MCF 10A (cell line): ENCODE measurements around the gene TXK. TPM values are rescaled to one million over a fixed set of nuclear protein-coding genes. Genes with fewer than 3 reads are reported as not detected.
A peak's percentile ranks its signal among the peaks of the same experiment; 100 is the strongest.

ENCODE experiments used
- BruUV-seq: library from RNA; stranded (reverse); fragments of 400-500 nt; replicated peaks from 2 replicates; lab custom pipeline; 2021; lab: Mats Ljungman, UMichigan
- CTCF ChIA-PET: fragments of 300-600 bp; sonication (Branson Sonifier 250); formaldehyde crosslinking; extraction: SDS; loops from one replicate; lab custom pipeline; 2021; ENCODE audit warnings: antibody characterized with exemption, inconsistent platforms; lab: Yijun Ruan, JAX
- POLR2A ChIA-PET: fragments of 300-600, 350-650 bp; sonication (Branson Sonifier 250); formaldehyde crosslinking; extraction: SDS; loops from one replicate; lab custom pipeline; 2020; ENCODE audit warnings: antibody characterized with exemption, inconsistent platforms; lab: Yijun Ruan, JAX
- DNase-seq: peaks from one replicate; pipeline ENCODE4 v3.0.0-alpha.2; 2018; ENCODE audit not compliant: unreplicated experiment
- H3K27ac Mint-ChIP-seq: one replicate; pipeline ENCODE4 v1.8.0; 2022; ENCODE audit warnings: mild to moderate bottlenecking, low read depth, mixed read lengths; ENCODE audit not compliant: unreplicated experiment
- H3K27me3 Mint-ChIP-seq: one replicate; pipeline ENCODE4 v1.8.0; 2022; ENCODE audit warnings: mixed read lengths; ENCODE audit not compliant: insufficient read depth, unreplicated experiment
- H3K36me3 Mint-ChIP-seq: one replicate; pipeline ENCODE4 v1.8.0; 2022; ENCODE audit warnings: mild to moderate bottlenecking, moderate library complexity, mixed read lengths; ENCODE audit not compliant: insufficient read depth, unreplicated experiment
- H3K4me1 Mint-ChIP-seq: one replicate; pipeline ENCODE4 v1.8.0; 2022; ENCODE audit warnings: mixed read lengths; ENCODE audit not compliant: insufficient read depth, unreplicated experiment
- H3K4me3 Mint-ChIP-seq: one replicate; pipeline ENCODE4 v1.8.0; 2022; ENCODE audit warnings: mild to moderate bottlenecking, moderate library complexity, mixed read lengths; ENCODE audit not compliant: unreplicated experiment
- H3K9me3 Mint-ChIP-seq: one replicate; pipeline ENCODE4 v1.8.0; 2022; ENCODE audit warnings: mixed read lengths; ENCODE audit not compliant: unreplicated experiment
- CTCF ChIP-seq: fragments of 200-600 bp; IDR thresholded peaks from one replicate; pipeline ENCODE4 v1.8.0; 2022; ENCODE audit warnings: antibody characterized with exemption, mild to moderate bottlenecking; ENCODE audit not compliant: unreplicated experiment
- intact Hi-C: fragments of 100-400 bp; cut with micrococcal nuclease; formaldehyde crosslinking; loops from 2 replicates; pipeline ENCODE4 v1.14.1; 2022
- total RNA-seq: library from RNA; stranded (reverse); gene quantifications from 2 replicates; pipeline ENCODE4 v1.2.3, GENCODE V29; 2022

TXK gene
- total RNA-seq, 1 experiment from 2014 or later = not detected

DNA sequence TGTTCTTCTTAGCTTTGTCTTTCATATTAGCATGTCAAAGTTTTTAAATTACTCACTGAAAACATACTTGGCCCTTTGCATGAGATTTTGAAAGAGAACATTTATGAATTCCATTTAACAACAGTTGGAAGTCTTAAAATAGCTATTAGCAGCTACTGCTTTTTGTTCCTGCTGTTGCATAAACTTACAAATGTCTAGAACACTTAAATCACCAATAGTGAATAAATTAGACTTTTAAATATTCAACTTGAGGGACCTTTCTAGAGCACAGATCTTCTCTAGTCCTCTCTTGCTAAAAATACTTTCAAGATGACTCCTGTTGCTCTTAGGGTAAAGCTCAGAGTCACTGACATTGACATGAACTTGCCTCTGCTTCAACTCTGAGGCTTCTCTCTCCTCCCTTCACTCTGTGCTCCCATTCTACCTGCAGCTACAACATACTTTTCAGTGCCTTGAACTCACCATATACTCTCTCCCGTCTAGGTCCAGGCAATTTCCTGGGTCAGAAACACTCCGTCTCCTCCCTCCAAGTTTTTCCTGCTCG is 15.8 kb upstream of the TXK start:
- CTCF ChIA-PET = interaction anchor here (0.8 kb wide), 1 partner anchor 11 kb away, joined by 3 read pairs; no protein-coding TSS in a partner anchor
- no peak for TF ChIP-seq CTCF
- POLR2A ChIA-PET = interaction anchor here (0.7 kb wide), 1 partner anchor 392 kb away, joined by 3 read pairs; no protein-coding TSS in a partner anchor
- no peak overlapping the region for H3K27ac Mint-ChIP-seq
- no peaks in the 10 kb centered on the region for H3K4me1 Mint-ChIP-seq
- H3K36me3 Mint-ChIP-seq = peaks cover 7% of the 10 kb centered on the region
- no peak overlapping the region for H3K4me3 Mint-ChIP-seq
- BruUV-seq = no TSS peak
- intact Hi-C loops = no loop called here
- H3K9me3 Mint-ChIP-seq = no peaks in the 10 kb centered on the region
- H3K27me3 Mint-ChIP-seq = no peaks in the 10 kb centered on the region
- no peak for DNase-seq

DNA sequence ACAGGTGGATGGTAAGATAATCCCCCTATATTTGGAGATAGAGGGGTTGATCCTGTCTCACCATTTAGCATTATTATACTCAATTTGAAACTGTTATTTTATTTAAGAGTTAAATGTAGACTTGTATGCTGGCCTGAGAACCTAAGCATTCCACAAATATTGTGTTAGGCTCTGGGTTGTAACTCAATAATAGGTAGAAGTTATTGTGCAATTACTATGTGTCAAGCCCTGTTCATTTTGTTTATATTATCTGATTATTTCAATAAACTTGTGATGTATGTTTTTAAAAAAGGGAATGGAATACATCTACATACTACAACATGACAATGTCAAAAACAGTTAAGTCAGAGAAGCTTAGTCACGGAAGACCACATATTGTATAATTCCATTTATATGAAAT is 13.6 kb upstream of the TXK start:
- Mint-ChIP-seq H3K4me3 (no peak overlapping the region), H3K9me3 (no peaks in the 10 kb centered on the region), H3K27ac (no peak overlapping the region), H3K27me3 (no peaks in the 10 kb centered on the region), H3K36me3 (peaks cover 7% of the 10 kb centered on the region), H3K4me1 (no peaks in the 10 kb centered on the region)
- no peak for TF ChIP-seq CTCF
- intact Hi-C loops = no loop called here
- POLR2A ChIA-PET = no interaction called here
- CTCF ChIA-PET = no interaction called here
- no peak for DNase-seq
- no TSS peak for BruUV-seq

GRCh38 chr4:48141048-48141447 is 7.0 kb upstream of the TXK start:
- peak; percentile 43 for TF ChIP-seq CTCF
- H3K4me3 Mint-ChIP-seq = no peak overlapping the region
- DNase-seq = peak; percentile 48
- no TSS peak for BruUV-seq
- no peaks in the 10 kb centered on the region for H3K27me3 Mint-ChIP-seq
- H3K4me1 Mint-ChIP-seq = peaks cover 6% of the 10 kb centered on the region
- H3K9me3 Mint-ChIP-seq = no peaks in the 10 kb centered on the region
- CTCF ChIA-PET = interaction anchor here (0.7 to 4.9 kb wide), 9 partner anchors 9 to 150 kb away, joined by 3 to 35 read pairs (median 4); no protein-coding TSS in a partner anchor
- no peak overlapping the region for H3K27ac Mint-ChIP-seq
- no peaks in the 10 kb centered on the region for H3K36me3 Mint-ChIP-seq
- intact Hi-C loops = loop anchor here (1.0 kb wide), 1 partner anchor 138 kb away; no protein-coding TSS in a partner anchor
- POLR2A ChIA-PET = no interaction called here

DNA sequence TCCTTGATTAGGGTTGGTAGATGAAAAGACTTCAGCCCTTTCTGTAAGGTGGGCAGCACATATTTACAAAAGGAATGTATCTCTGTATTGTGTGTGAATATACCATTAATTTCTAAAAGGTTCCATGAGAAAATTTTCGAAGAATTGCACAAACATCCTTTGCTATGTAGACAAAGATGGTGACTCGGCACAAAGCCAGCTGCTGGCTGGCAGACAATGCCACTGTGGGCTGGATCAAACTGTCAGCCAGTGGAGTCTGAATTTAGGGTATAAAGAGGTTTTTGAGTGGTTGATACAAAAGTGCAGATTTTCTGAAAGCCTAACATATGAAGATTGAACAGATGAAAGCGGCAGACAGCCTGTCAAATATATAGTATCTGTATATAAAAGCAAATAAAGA is 5.6 kb upstream of the TXK start:
- H3K4me3 Mint-ChIP-seq = no peak overlapping the region
- no peaks in the 10 kb centered on the region for H3K9me3 Mint-ChIP-seq
- DNase-seq = peak; percentile 21
- no peaks in the 10 kb centered on the region for H3K27me3 Mint-ChIP-seq
- no peak overlapping the region for H3K27ac Mint-ChIP-seq
- ChIA-PET CTCF (interaction anchor here (0.7 to 4.9 kb wide), 8 partner anchors 7 to 106 kb away, joined by 3 to 35 read pairs (median 10); no protein-coding TSS in a partner anchor), POLR2A (interaction anchor here (0.5 to 0.6 kb wide), 2 partner anchors 29 to 107 kb away, joined by 3 read pairs; no protein-coding TSS in a partner anchor)
- TF ChIP-seq CTCF = no peak
- H3K4me1 Mint-ChIP-seq = peaks cover 6% of the 10 kb centered on the region
- intact Hi-C loops = no loop called here
- H3K36me3 Mint-ChIP-seq = no peaks in the 10 kb centered on the region
- no TSS peak for BruUV-seq
